Vagina (tissue), 2 donors: ENCODE measurements around the gene UST. TPM values are rescaled to one million over a fixed set of nuclear protein-coding genes. Genes with fewer than 3 reads are reported as not detected.
A peak's percentile ranks its signal among the peaks of the same experiment; 100 is the strongest.

Experiments used
- DNase-seq, 2 donors: peaks; one replicate each; pipeline ENCODE4 v3.0.0-alpha.2; 2017; ENCODE audit errors: extremely low spot score in 2 of 2
- H3K27ac ChIP-seq: fragments of 200-600 bp; sonication (generic); one replicate; pipeline ENCODE4 v1.5.1; 2019
- H3K27me3 ChIP-seq: fragments of 200-600 bp; sonication (generic); one replicate; pipeline ENCODE4 v1.5.1; 2019
- H3K36me3 ChIP-seq, 2 donors: fragments of 200-600 bp; sonication (generic); one replicate each; pipeline ENCODE4 v1.5.1; 2017 to 2019
- H3K4me1 ChIP-seq: fragments of 200-600 bp; sonication (generic); one replicate; pipeline ENCODE4 v1.5.1; 2019
- H3K4me3 ChIP-seq, 2 donors: fragments of 200-600 bp; sonication (generic); 1 replicate in 1 of 2; 2 replicates in 1 of 2; pipeline ENCODE4 v1.5.1; 2016 to 2019
- H3K9me3 ChIP-seq: fragments of 200-600 bp; sonication (generic); one replicate; pipeline ENCODE4 v1.5.1; 2019
- CTCF ChIP-seq, 3 experiments: fragments of 450-650 bp in 2 of 3; fragments of 200-600 bp in 1 of 3; sonication (generic) in 1 of 3; IDR thresholded peaks; one replicate each; pipeline ENCODE4 v1.5.1; 2017 to 2019; ENCODE audit warnings: antibody characterized with exemption in 3 of 3, mild to moderate bottlenecking in 2 of 3, moderate library complexity in 2 of 3
- POLR2A ChIP-seq, 2 donors: fragments of 450-650 bp; IDR thresholded peaks; one replicate each; pipeline ENCODE4 v1.6.1; 2017; ENCODE audit warnings: antibody characterized with exemption in 2 of 2, mild to moderate bottlenecking in 2 of 2, moderate library complexity in 2 of 2
- POLR2AphosphoS5 ChIP-seq, 2 donors: sonication (generic); formaldehyde crosslinking; IDR thresholded peaks; one replicate each; pipeline ENCODE4 v1.9.0; 2017; ENCODE audit warnings: antibody characterized with exemption in 2 of 2, mild to moderate bottlenecking in 2 of 2, low read depth in 1 of 2; ENCODE audit not compliant: insufficient read depth in 1 of 2
- intact Hi-C: fragments of 100-400 bp; cut with DNase I; formaldehyde crosslinking; loops from one replicate; pipeline ENCODE4 v1.15.1; 2023
- total RNA-seq: library from RNA; depleted of rRNA; stranded (reverse); fragments of >200 nt; gene quantifications from one replicate; pipeline ENCODE4 v1.2.3, GENCODE V29; 2016

The UST gene
- total RNA-seq, 1 donor from 2014 or later = 14.2 TPM

GRCh38 chr6:148888856-148889255 is 142.0 kb downstream of the UST start:
- no peaks in the 10 kb centered on the region for H3K27me3 ChIP-seq
- H3K36me3 ChIP-seq = no peaks in the 10 kb centered on the region
- H3K9me3 ChIP-seq = no peaks in the 10 kb centered on the region
- H3K4me1 ChIP-seq = peaks cover 29% of the 10 kb centered on the region
- intact Hi-C loops = no loop called here
- H3K4me3 ChIP-seq = no peak overlapping the region
- DNase-seq = no peak
- H3K27ac ChIP-seq = no peak overlapping the region
- TF ChIP-seq POLR2AphosphoS5 (IDR thresholded peaks at IDR 0.05; ENCODE audit: insufficient read depth in 1 of 2, low read depth in 1 of 2) (no peak), POLR2A (IDR thresholded peaks at IDR 0.05) (no peak), CTCF (IDR thresholded peaks at IDR 0.05) (no peak)

GRCh38 chr6:148890096-148890495 is 143.3 kb downstream of the UST start:
- intact Hi-C loops = no loop called here
- TF ChIP-seq POLR2A (IDR thresholded peaks at IDR 0.05) = no peak
- no peak for TF ChIP-seq POLR2AphosphoS5 (IDR thresholded peaks at IDR 0.05; ENCODE audit: insufficient read depth in 1 of 2, low read depth in 1 of 2)
- TF ChIP-seq CTCF (IDR thresholded peaks at IDR 0.05) = no peak
- Histone ChIP-seq H3K4me1 (peaks cover 25% of the 10 kb centered on the region), H3K27me3 (no peaks in the 10 kb centered on the region), H3K9me3 (no peaks in the 10 kb centered on the region), H3K4me3 (no peak overlapping the region), H3K36me3 (no peaks in the 10 kb centered on the region), H3K27ac (no peak overlapping the region)
- no peak for DNase-seq

- Histone ChIP-seq H3K4me1 (peaks cover 18% of the 10 kb centered on the region), H3K9me3 (no peaks in the 10 kb centered on the region), H3K27ac (no peak overlapping the region), H3K36me3 (no peaks in the 10 kb centered on the region), H3K4me3 (no peak overlapping the region), H3K27me3 (no peaks in the 10 kb centered on the region)
- no peak for TF ChIP-seq POLR2A (IDR thresholded peaks at IDR 0.05)
- no peak for TF ChIP-seq CTCF (IDR thresholded peaks at IDR 0.05)
- no peak for TF ChIP-seq POLR2AphosphoS5 (IDR thresholded peaks at IDR 0.05; ENCODE audit: insufficient read depth in 1 of 2, low read depth in 1 of 2)
- DNase-seq = peak in 1 of 2 donors; percentile 65
- intact Hi-C loops = no loop called here
Measured at GRCh38 chr6:148890652-148891404, 144.0 kb downstream of the UST start.

GRCh38 chr6:148891405-148891783 is 144.6 kb downstream of the UST start:
- H3K27me3 ChIP-seq = no peaks in the 10 kb centered on the region

More at GRCh38 chr6:148891405-148891783, 144.6 kb downstream of the UST start:
- Histone ChIP-seq H3K4me3 (no peak overlapping the region), H3K36me3 (no peaks in the 10 kb centered on the region), H3K4me1 (peaks cover 13% of the 10 kb centered on the region), H3K9me3 (no peaks in the 10 kb centered on the region), H3K27ac (no peak overlapping the region)
- intact Hi-C loops = no loop called here
- no peak for TF ChIP-seq POLR2A (IDR thresholded peaks at IDR 0.05)
- no peak for TF ChIP-seq CTCF (IDR thresholded peaks at IDR 0.05)
- no peak for TF ChIP-seq POLR2AphosphoS5 (IDR thresholded peaks at IDR 0.05; ENCODE audit: insufficient read depth in 1 of 2, low read depth in 1 of 2)
- DNase-seq = peak in 1 of 2 donors; percentile 5
